Osteocyte (in vitro differentiated cells): ENCODE measurements around the gene SELENOM. TPM values are rescaled to one million over a fixed set of nuclear protein-coding genes. Genes with fewer than 3 reads are reported as not detected.

Experiments used
- DNase-seq: peaks from one replicate; pipeline ENCODE4 v3.0.0; 2021; ENCODE audit warnings: mixed read lengths; ENCODE audit not compliant: unreplicated experiment; ENCODE audit errors: extremely low spot score
- H3K27ac Mint-ChIP-seq: one replicate; pipeline ENCODE4 v1.8.0; 2021; ENCODE audit warnings: mild to moderate bottlenecking, mixed read lengths; ENCODE audit not compliant: unreplicated experiment
- H3K27me3 Mint-ChIP-seq: one replicate; pipeline ENCODE4 v1.8.0; 2021; ENCODE audit warnings: mixed read lengths; ENCODE audit not compliant: unreplicated experiment
- H3K36me3 Mint-ChIP-seq: one replicate; pipeline ENCODE4 v1.8.0; 2021; ENCODE audit warnings: mixed read lengths; ENCODE audit not compliant: unreplicated experiment
- H3K4me1 Mint-ChIP-seq: one replicate; pipeline ENCODE4 v1.8.0; 2021; ENCODE audit warnings: mixed read lengths; ENCODE audit not compliant: unreplicated experiment
- H3K4me3 Mint-ChIP-seq: one replicate; pipeline ENCODE4 v1.8.0; 2021; ENCODE audit warnings: mild to moderate bottlenecking, moderate library complexity, mixed read lengths; ENCODE audit not compliant: unreplicated experiment
- H3K9me3 Mint-ChIP-seq: one replicate; pipeline ENCODE4 v1.8.0; 2021; ENCODE audit warnings: mixed read lengths; ENCODE audit not compliant: unreplicated experiment
- total RNA-seq: library from RNA; stranded (reverse); gene quantifications from 2 replicates; pipeline ENCODE4 v1.2.1, GENCODE V29; 2021
- TF ChIP-seq, protein P1 (sequence below): fragments of 200-600 bp; sonication (generic); IDR thresholded peaks from 2 replicates; pipeline ENCODE4 v1.5.0; 2021; ENCODE audit warnings: antibody characterized with exemption, mild to moderate bottlenecking, moderate library complexity

Gene SELENOM
- total RNA-seq, 1 donor from 2014 or later = 186 TPM

DNA sequence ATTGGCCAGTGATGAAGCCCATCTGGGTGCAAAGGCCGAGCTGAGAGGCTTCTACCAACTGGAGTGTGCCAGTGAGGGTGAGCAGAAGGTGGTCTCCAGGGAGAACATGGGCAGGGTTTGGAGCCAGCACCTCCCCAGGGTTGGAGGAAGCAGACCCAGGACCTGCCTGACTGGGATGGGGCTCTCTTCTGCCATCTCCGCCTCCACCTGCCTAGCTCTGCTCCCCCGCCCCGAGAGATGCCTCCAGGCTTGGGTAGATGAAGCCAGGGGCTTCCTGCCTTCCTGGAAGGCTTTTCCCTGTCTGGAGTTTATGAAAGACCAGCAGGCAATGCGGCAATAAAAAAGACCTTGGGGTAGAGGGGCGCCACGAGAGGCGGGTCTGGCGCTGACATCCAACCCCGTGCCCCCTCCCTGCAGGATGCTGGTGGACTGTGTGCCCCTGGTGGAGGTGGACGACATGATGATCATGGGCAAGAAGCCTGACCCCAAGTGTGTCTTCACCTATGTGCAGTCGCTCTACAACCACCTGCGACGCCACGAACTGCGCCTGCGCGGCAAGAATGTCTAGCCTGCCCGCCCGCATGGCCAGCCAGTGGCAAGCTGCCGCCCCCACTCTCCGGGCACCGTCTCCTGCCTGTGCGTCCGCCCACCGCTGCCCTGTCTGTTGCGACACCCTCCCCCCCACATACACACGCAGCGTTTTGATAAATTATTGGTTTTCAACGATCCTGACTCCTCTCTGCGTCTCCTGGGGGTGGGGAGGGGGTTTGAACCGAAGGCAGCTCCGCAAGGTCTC is 3.3 kb downstream of the SELENOM start:
- Mint-ChIP-seq H3K27ac (no peak overlapping the region), H3K27me3 (no peaks in the 10 kb centered on the region), H3K36me3 (peaks cover 2% of the 10 kb centered on the region), H3K4me1 (peaks cover 43% of the 10 kb centered on the region), H3K9me3 (no peaks in the 10 kb centered on the region), H3K4me3 (no peak overlapping the region)
- TF ChIP-seq, protein P1, sequence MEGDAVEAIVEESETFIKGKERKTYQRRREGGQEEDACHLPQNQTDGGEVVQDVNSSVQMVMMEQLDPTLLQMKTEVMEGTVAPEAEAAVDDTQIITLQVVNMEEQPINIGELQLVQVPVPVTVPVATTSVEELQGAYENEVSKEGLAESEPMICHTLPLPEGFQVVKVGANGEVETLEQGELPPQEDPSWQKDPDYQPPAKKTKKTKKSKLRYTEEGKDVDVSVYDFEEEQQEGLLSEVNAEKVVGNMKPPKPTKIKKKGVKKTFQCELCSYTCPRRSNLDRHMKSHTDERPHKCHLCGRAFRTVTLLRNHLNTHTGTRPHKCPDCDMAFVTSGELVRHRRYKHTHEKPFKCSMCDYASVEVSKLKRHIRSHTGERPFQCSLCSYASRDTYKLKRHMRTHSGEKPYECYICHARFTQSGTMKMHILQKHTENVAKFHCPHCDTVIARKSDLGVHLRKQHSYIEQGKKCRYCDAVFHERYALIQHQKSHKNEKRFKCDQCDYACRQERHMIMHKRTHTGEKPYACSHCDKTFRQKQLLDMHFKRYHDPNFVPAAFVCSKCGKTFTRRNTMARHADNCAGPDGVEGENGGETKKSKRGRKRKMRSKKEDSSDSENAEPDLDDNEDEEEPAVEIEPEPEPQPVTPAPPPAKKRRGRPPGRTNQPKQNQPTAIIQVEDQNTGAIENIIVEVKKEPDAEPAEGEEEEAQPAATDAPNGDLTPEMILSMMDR = no peak
- DNase-seq = no peak

DNA sequence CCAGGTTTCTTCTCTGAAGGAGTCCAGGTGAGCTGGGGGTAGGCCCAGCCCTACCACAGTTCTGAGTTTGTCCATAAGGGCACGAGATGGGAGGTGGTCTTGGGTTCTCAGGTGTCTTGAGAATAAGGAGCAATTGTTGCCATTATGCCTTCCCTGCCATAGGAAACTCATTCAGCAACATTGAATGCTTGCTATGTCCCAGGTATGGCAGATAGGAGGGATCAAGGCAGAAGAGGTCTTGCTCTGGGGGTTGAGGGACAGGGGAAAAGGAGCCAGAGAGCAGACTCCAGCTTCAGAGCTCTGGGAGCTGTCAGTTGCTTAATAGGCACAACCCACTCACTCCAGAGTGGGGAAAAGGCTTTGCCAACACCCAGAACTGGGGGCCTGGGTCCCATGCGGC is 4.3 kb downstream of the SELENOM start:
- peaks cover 6% of the 10 kb centered on the region for H3K36me3 Mint-ChIP-seq
- H3K4me3 Mint-ChIP-seq = no peak overlapping the region
- H3K9me3 Mint-ChIP-seq = no peaks in the 10 kb centered on the region
- H3K27ac Mint-ChIP-seq = peak overlapping the region; percentile 95
- H3K27me3 Mint-ChIP-seq = no peaks in the 10 kb centered on the region
- TF ChIP-seq, protein P1 = no peak
- peaks cover 42% of the 10 kb centered on the region for H3K4me1 Mint-ChIP-seq
- DNase-seq = no peak

DNA sequence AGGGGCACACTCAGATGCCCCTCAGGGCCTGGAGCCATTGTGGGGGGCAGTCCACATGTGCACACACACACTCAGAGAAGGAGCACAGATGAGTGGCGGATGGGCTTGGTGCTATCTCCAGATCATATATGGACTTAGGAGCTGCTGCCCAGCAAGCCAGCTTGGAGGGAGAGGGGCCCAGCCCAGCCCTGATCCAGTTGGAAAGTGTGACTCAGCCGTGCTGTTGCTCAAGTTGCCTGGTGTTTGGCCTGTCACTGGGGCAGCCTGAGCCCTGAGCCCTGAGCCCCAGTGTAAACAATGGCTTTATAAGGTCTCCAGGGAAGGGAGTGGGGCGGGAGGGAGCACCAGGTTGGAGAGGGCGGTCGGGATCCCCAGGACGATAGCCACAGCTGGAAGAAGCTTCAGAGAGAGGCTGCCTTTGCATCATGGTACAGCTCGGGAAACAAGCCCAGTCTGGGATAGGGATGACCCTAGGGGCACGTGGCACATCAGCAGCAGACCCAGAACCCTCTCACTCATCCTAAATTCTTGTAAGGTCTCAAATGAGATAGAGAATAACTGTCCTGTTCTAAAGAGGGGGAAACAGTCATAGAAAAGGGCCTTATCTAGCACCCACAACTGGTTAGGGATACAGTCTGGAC is 4.8 kb downstream of the SELENOM start:
- H3K36me3 Mint-ChIP-seq = peaks cover 6% of the 10 kb centered on the region
- H3K27me3 Mint-ChIP-seq = no peaks in the 10 kb centered on the region
- H3K4me3 Mint-ChIP-seq = no peak overlapping the region
- peak; percentile 92 for DNase-seq
- peaks cover 36% of the 10 kb centered on the region for H3K4me1 Mint-ChIP-seq
- H3K9me3 Mint-ChIP-seq = no peaks in the 10 kb centered on the region
- TF ChIP-seq, protein P1 = no peak
- peak overlapping the region; percentile 95 for H3K27ac Mint-ChIP-seq

DNA sequence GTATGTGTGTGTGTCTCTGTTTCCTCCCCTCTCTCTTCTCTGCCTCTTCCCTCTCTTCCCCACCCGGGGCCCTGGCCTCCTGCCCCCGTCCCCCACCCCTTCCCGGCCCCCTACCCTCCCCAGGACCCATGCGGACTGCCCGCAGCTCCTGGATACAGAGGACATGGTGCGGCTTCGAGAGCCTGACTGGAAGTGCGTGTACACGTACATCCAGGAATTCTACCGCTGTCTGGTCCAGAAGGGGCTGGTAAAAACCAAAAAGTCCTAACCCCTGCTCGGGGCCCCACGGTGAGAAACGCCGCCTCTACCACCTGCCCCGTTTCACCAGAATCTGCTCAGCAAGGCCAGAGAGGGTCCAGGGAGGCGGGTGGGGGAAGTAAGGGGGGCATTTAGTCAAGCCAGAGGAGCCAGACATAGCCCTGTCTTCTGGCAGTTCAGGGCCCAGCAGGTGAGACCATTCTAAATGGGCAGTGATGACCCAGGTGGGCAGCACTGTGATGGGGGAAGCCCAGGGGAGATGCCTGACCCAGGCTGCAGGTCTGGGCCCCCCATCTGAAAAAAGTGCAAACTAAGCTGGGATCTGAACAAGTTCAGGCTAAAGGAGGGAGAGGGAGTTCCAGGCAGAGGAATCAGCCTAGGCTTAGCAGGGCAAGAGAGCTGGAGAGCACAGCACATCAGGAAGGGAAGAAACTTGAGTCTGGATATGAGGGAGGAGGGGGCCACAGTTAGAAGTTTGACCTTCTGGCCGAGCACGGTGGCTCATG is 6.4 kb downstream of the SELENOM start:
- Mint-ChIP-seq H3K36me3 (peaks cover 16% of the 10 kb centered on the region), H3K4me3 (no peak overlapping the region), H3K9me3 (no peaks in the 10 kb centered on the region), H3K27ac (peak overlapping the region; percentile 81), H3K27me3 (no peaks in the 10 kb centered on the region), H3K4me1 (peaks cover 25% of the 10 kb centered on the region)
- TF ChIP-seq, protein P1 = no peak
- no peak for DNase-seq
